HL-60 (cell line): ENCODE measurements around the gene CD93.

Experiments
- GABPA ChIP-seq: IDR thresholded peaks from 2 replicates; pipeline ENCODE4 v1.6.1; 2012; ENCODE audit warnings: low read depth
- POLR2AphosphoS5 ChIP-seq: IDR thresholded peaks from 2 replicates; pipeline ENCODE4 v1.6.1; 2012; ENCODE audit warnings: low read depth
- TF ChIP-seq, protein P1 (sequence below): IDR thresholded peaks from one replicate; pipeline ENCODE4 v1.5.1; 2011; ENCODE audit warnings: low read length, control low read depth, inconsistent platforms; ENCODE audit not compliant: insufficient read depth
- TF ChIP-seq, protein P2 (sequence below): IDR thresholded peaks from 2 replicates; pipeline ENCODE4 v1.6.1; 2012; ENCODE audit warnings: low read depth; ENCODE audit not compliant: insufficient replicate concordance

DNA sequence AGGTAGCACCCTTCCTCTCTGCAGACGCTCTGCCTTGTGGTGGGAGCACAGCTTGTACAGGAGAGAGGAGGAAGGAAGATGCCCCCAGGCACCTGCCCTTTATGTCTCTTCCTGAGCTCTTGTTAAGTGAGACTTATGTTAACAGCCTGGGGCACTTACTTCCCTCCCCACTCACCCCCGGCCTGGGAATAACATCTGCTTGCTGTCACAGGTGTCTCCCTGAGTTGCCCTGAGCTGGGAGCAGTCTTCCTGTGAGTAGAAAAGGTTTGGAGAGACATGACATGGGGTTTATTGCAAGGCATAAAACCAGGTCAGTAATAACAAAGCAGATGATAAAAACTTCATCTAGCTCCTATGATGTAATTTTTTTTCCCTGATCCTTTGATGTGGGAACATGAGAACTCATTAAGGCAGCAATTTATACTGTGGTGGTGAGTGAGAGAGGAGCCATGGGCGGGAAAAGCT, 49.1 kb downstream of the CD93 start:
- TF ChIP-seq, protein P1, sequence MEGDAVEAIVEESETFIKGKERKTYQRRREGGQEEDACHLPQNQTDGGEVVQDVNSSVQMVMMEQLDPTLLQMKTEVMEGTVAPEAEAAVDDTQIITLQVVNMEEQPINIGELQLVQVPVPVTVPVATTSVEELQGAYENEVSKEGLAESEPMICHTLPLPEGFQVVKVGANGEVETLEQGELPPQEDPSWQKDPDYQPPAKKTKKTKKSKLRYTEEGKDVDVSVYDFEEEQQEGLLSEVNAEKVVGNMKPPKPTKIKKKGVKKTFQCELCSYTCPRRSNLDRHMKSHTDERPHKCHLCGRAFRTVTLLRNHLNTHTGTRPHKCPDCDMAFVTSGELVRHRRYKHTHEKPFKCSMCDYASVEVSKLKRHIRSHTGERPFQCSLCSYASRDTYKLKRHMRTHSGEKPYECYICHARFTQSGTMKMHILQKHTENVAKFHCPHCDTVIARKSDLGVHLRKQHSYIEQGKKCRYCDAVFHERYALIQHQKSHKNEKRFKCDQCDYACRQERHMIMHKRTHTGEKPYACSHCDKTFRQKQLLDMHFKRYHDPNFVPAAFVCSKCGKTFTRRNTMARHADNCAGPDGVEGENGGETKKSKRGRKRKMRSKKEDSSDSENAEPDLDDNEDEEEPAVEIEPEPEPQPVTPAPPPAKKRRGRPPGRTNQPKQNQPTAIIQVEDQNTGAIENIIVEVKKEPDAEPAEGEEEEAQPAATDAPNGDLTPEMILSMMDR: no peak
- TF ChIP-seq POLR2AphosphoS5: no peak
- TF ChIP-seq GABPA: no peak
- TF ChIP-seq, protein P2, sequence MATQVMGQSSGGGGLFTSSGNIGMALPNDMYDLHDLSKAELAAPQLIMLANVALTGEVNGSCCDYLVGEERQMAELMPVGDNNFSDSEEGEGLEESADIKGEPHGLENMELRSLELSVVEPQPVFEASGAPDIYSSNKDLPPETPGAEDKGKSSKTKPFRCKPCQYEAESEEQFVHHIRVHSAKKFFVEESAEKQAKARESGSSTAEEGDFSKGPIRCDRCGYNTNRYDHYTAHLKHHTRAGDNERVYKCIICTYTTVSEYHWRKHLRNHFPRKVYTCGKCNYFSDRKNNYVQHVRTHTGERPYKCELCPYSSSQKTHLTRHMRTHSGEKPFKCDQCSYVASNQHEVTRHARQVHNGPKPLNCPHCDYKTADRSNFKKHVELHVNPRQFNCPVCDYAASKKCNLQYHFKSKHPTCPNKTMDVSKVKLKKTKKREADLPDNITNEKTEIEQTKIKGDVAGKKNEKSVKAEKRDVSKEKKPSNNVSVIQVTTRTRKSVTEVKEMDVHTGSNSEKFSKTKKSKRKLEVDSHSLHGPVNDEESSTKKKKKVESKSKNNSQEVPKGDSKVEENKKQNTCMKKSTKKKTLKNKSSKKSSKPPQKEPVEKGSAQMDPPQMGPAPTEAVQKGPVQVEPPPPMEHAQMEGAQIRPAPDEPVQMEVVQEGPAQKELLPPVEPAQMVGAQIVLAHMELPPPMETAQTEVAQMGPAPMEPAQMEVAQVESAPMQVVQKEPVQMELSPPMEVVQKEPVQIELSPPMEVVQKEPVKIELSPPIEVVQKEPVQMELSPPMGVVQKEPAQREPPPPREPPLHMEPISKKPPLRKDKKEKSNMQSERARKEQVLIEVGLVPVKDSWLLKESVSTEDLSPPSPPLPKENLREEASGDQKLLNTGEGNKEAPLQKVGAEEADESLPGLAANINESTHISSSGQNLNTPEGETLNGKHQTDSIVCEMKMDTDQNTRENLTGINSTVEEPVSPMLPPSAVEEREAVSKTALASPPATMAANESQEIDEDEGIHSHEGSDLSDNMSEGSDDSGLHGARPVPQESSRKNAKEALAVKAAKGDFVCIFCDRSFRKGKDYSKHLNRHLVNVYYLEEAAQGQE: no peak
